GM12878 (cell line): ENCODE data around the gene LYPLA2. TPM values are rescaled to one million over a fixed set of nuclear protein-coding genes. Genes with fewer than 3 reads are reported as not detected.
A peak's percentile ranks its signal among the peaks of the same experiment; 100 is the strongest.

ENCODE experiments used
- ATAC-seq: fragments of 200-7000 bp; cut with Tn5 transposase; 3 replicates; pipeline ENCODE4 v1.9.1; 2020; ENCODE audit warnings: mild to moderate bottlenecking, moderate library complexity
- BruUV-seq: library from RNA; stranded (reverse); fragments of 400-500 nt; replicated peaks from 2 replicates; lab custom pipeline; 2021; lab: Mats Ljungman, UMichigan
- CTCF ChIA-PET: fragments of 300-600 bp; sonication (Branson Sonifier 250); formaldehyde crosslinking; extraction: SDS; loops from one replicate; lab custom pipeline; 2021; ENCODE audit warnings: inconsistent platforms; lab: Yijun Ruan, JAX
- POLR2A ChIA-PET: fragments of 350-600 bp; formaldehyde crosslinking; extraction: SDS; loops from one replicate; lab custom pipeline; 2021; ENCODE audit warnings: inconsistent platforms; lab: Charles Lee
- RAD21 ChIA-PET: fragments of 300-600 bp; sonication (Branson Sonifier 250); formaldehyde crosslinking; loops from one replicate; lab custom pipeline; 2023; ENCODE audit warnings: antibody characterized with exemption; ENCODE audit not compliant: unreplicated experiment; lab: Charles Lee
- SMC1A ChIA-PET: fragments of 300-600 bp; sonication (Branson Sonifier 250); formaldehyde crosslinking; loops from one replicate; lab custom pipeline; 2023; ENCODE audit not compliant: unreplicated experiment, uncharacterized antibody; lab: Charles Lee
- DNase-seq: peaks from one replicate; pipeline ENCODE4 v3.0.0-alpha.2; 2011; ENCODE audit warnings: low read depth, low spot score
- FAIRE-seq: peaks from 3 replicates; lab custom pipeline; 2011; peaks lifted over from hg19 to GRCh38; lab: Jason Lieb, UNC
- H2AFZ ChIP-seq: 2 replicates; pipeline ENCODE4 v1.6.0; 2011; ENCODE audit warnings: low read depth, low read length, control low read depth; ENCODE audit not compliant: control insufficient read depth
- H3K27ac ChIP-seq: 2 replicates; pipeline ENCODE4 v1.5.1; 2011; ENCODE audit warnings: control low read depth; ENCODE audit not compliant: control insufficient read depth, insufficient read depth
- H3K27me3 ChIP-seq, 2 experiments: replicated peaks in 1 of 2; 2 replicates each; pipeline versions ENCODE4 v1.6.0 to v1.6.1; 2011; ENCODE audit warnings: low read length in 1 of 2; ENCODE audit not compliant: control insufficient read depth in 2 of 2, insufficient read depth in 2 of 2
- H3K36me3 ChIP-seq, 2 experiments: 2 replicates each; pipeline ENCODE4 v1.5.1; 2011; ENCODE audit warnings: low read length in 1 of 2; ENCODE audit not compliant: control insufficient read depth in 2 of 2, insufficient read depth in 2 of 2
- H3K4me1 ChIP-seq: 2 replicates; pipeline ENCODE4 v1.6.1; 2011; ENCODE audit warnings: mild to moderate bottlenecking, low read length, moderate library complexity, mixed read lengths; ENCODE audit not compliant: control insufficient read depth, insufficient read depth
- H3K4me2 ChIP-seq: 2 replicates; pipeline ENCODE4 v1.6.0; 2011; ENCODE audit warnings: control low read depth; ENCODE audit not compliant: control insufficient read depth, insufficient read depth
- H3K4me3 ChIP-seq: fragments of 200-600 bp; sonication (generic); 2 replicates; pipeline ENCODE4 v1.5.1; 2016
- H3K79me2 ChIP-seq: 2 replicates; pipeline ENCODE4 v1.6.0; 2011; ENCODE audit warnings: low read length; ENCODE audit not compliant: control insufficient read depth, insufficient read depth
- H3K9ac ChIP-seq: 2 replicates; pipeline ENCODE4 v1.8.0; 2011; ENCODE audit warnings: low read length, control low read depth, mixed read lengths; ENCODE audit not compliant: control insufficient read depth, insufficient read depth
- H3K9me3 ChIP-seq: replicated peaks from 3 replicates; pipeline ENCODE4 v1.5.1; 2011; ENCODE audit warnings: mild to moderate bottlenecking, low read length; ENCODE audit not compliant: control insufficient read depth, insufficient read depth
- H4K20me1 ChIP-seq: 2 replicates; pipeline ENCODE4 v1.6.0; 2011; ENCODE audit not compliant: control insufficient read depth, insufficient read depth
- ASH2L ChIP-seq: fragments of 300-600, 200-600 bp; sonication (generic); IDR thresholded peaks from 2 replicates; pipeline ENCODE4 v1.6.1; 2017; ENCODE audit warnings: low read depth, mild to moderate bottlenecking, borderline replicate concordance
- ATF3 ChIP-seq: IDR thresholded peaks from 2 replicates; pipeline ENCODE4 v1.6.1; 2011; ENCODE audit warnings: low read depth, mild to moderate bottlenecking, low read length, moderate library complexity, borderline replicate concordance; ENCODE audit errors: extremely low read depth
- BHLHE40 ChIP-seq, 2 experiments: fragments of 450-650 bp in 1 of 2; IDR thresholded peaks; 2 replicates each; pipeline ENCODE4 v1.6.1; 2011 to 2017; ENCODE audit warnings: low read depth in 2 of 2, borderline replicate concordance in 1 of 2, improper control_type of control experiment in 1 of 2, low read length in 1 of 2, mild to moderate bottlenecking in 1 of 2
- CHD1 ChIP-seq: IDR thresholded peaks from 2 replicates; pipeline ENCODE4 v1.6.1; 2012; ENCODE audit warnings: low read depth, low read length, improper control_type of control experiment
- DPF2 ChIP-seq: fragments of 450-650 bp; IDR thresholded peaks from 2 replicates; pipeline ENCODE4 v1.6.1; 2017; ENCODE audit warnings: mild to moderate bottlenecking
- EGR1 ChIP-seq, 2 experiments: IDR thresholded peaks; 1 replicate in 1 of 2; 2 replicates in 1 of 2; pipeline ENCODE4 v1.6.1; 2011 to 2012; ENCODE audit warnings: low read depth in 2 of 2, low read length in 2 of 2, borderline replicate concordance in 1 of 2, mild to moderate bottlenecking in 1 of 2, moderate library complexity in 1 of 2
- GATAD2B ChIP-seq: fragments of 450-650 bp; conservative IDR thresholded peaks from 2 replicates; pipeline ENCODE4 v1.6.1; 2017; ENCODE audit warnings: low read depth, mild to moderate bottlenecking, moderate library complexity
- IKZF1 ChIP-seq: fragments of 450-650 bp; conservative IDR thresholded peaks from 2 replicates; pipeline ENCODE4 v1.6.1; 2017; ENCODE audit warnings: antibody characterized with exemption, mild to moderate bottlenecking
- MEF2B ChIP-seq: fragments of 450-650 bp; IDR thresholded peaks from 2 replicates; pipeline ENCODE4 v1.6.1; 2018; ENCODE audit warnings: mild to moderate bottlenecking, moderate library complexity; ENCODE audit not compliant: partially characterized antibody, poor library complexity, severe bottlenecking
- NFXL1 ChIP-seq: fragments of 450-650 bp; IDR thresholded peaks from 2 replicates; pipeline ENCODE4 v1.6.1; 2017; ENCODE audit warnings: antibody characterized with exemption, mild to moderate bottlenecking, borderline replicate concordance
- NFYB ChIP-seq: IDR thresholded peaks from 2 replicates; pipeline ENCODE4 v1.6.1; 2011; ENCODE audit warnings: low read depth, mild to moderate bottlenecking, low read length, improper control_type of control experiment, moderate library complexity; ENCODE audit not compliant: insufficient read depth
- PBX3 ChIP-seq: IDR thresholded peaks from 2 replicates; pipeline ENCODE4 v1.6.1; 2011; ENCODE audit warnings: mild to moderate bottlenecking, low read depth, low read length, moderate library complexity; ENCODE audit not compliant: insufficient replicate concordance
- RFX5 ChIP-seq: IDR thresholded peaks from 2 replicates; pipeline ENCODE4 v1.6.1; 2011; ENCODE audit warnings: low read depth, low read length, improper control_type of control experiment
- SMAD1 ChIP-seq: fragments of 450-650 bp; IDR thresholded peaks from 2 replicates; pipeline ENCODE4 v1.6.1; 2018; ENCODE audit warnings: mild to moderate bottlenecking, low read depth; ENCODE audit not compliant: partially characterized antibody
- SRF ChIP-seq, 2 experiments: IDR thresholded peaks; 2 replicates each; pipeline ENCODE4 v1.6.1; 2011; ENCODE audit warnings: low read depth in 2 of 2, low read length in 2 of 2, mild to moderate bottlenecking in 1 of 2, moderate library complexity in 1 of 2
- ZNF592 ChIP-seq: fragments of 450-650 bp; IDR thresholded peaks from 2 replicates; pipeline ENCODE4 v1.6.1; 2017; ENCODE audit warnings: mild to moderate bottlenecking, moderate library complexity
- WGBS: methylation state at CpG from one replicate; pipeline ENCODE4 v1.1.6; 2016; ENCODE audit warnings: low lambda C conversion rate; ENCODE audit not compliant: insufficient replicate concordance, insufficient coverage; ENCODE audit errors: missing lambda C conversion rate; 5-methylcytosine and 5-hydroxymethylcytosine counted together
- in situ Hi-C: fragments of 300-500 bp; cut with MboI; formaldehyde crosslinking; loops from 9 replicates; pipeline ENCODE4 v1.14.3; 2018; ENCODE audit warnings: mixed read lengths
- intact Hi-C: fragments of 100-400 bp; cut with micrococcal nuclease; formaldehyde crosslinking; loops from one replicate; pipeline ENCODE4 v1.14.2; 2022; ENCODE audit not compliant: unreplicated experiment
- polyA plus RNA-seq, 11 experiments: library from polyadenylated mRNA; depleted of rRNA in 4 of 11; unstranded in 6 of 11; stranded (reverse) in 5 of 11; fragments of >200 nt; fragmentation: Nextera tagmentation in 4 of 11; fragmentation: Illumina TruSeq in 1 of 11; extraction: Ambion mirVana in 4 of 11; extraction: Trizol in 1 of 11; gene quantifications; 1 replicate in 1 of 11; 2 replicates in 10 of 11; pipeline versions ENCODE4 v1.2.1 to v1.2.3, GENCODE V29; 2011 to 2016; ENCODE audit warnings: inconsistent platforms in 2 of 11, missing spikeins in 2 of 11, low read depth in 1 of 11
- total RNA-seq, 4 experiments: library from RNA; depleted of rRNA in 3 of 4; stranded (reverse); fragments of >200 nt in 3 of 4; fragmentation: Illumina TruSeq in 1 of 4; extraction: Trizol in 1 of 4; gene quantifications; 2 replicates each; pipeline versions ENCODE4 v1.2.1 to v1.2.3, GENCODE V29; 2013 to 2021

LYPLA2 gene
- total and polyA plus RNA-seq, 10 of the 15 experiments (the other 5 are each of a cell fraction or from before 2014, with no cell fraction given): 2.7 to 129 (median 62.3) TPM

GRCh38 chr1:23825076-23825761 is 34.3 kb downstream of the LYPLA2 start, which contains the start of gene HMGCL:
Gene HMGCL (minus strand): TSS chr1:23825429. CDS start chr1:23825415, 14 bp downstream.
- no TSS peak for BruUV-seq
- RAD21 ChIA-PET: interaction anchor here (0.6 to 2.4 kb wide), 11 partner anchors 15 to 91 kb away, joined by 3 to 16 read pairs (median 5); partner anchors contain the start of gene CNR2
- peak; percentile 73 for FAIRE-seq
- intact Hi-C loops (loop anchor here (1.0 kb wide), 1 partner anchor 43 kb away; the partner anchor contains the start of gene FUCA1), in situ Hi-C loops (no loop called here)
- Histone ChIP-seq H3K9ac (peak within 1 kb of the TSS; percentile 94), H3K4me1 (no peaks in the 10 kb centered on the region), H3K27me3 (no peaks in the 10 kb centered on the region), H3K9me3 (no peaks in the 10 kb centered on the region), H3K4me2 (peak within 1 kb of the TSS; percentile 84), H3K27ac (peak within 1 kb of the TSS; percentile 82), H3K4me3 (peak within 1 kb of the TSS; percentile 83), H2AFZ (peak within 1 kb of the TSS; percentile 75), H3K36me3 (no peaks in the 10 kb centered on the region), H4K20me1 (no peaks in the 10 kb centered on the region), H3K79me2 (peaks cover 10% of the 10 kb centered on the region)
- CTCF ChIA-PET: interaction anchor here (0.9 to 8.3 kb wide), 9 partner anchors 9 to 91 kb away, joined by 3 to 74 read pairs (median 3); partner anchors contain the start of gene CNR2
- WGBS: under 1% methylated on average over 39 of the region's 42 CpGs
- SMC1A ChIA-PET: interaction anchor here (0.9 to 2.0 kb wide), 15 partner anchors 9 to 151 kb away, joined by 3 to 9 read pairs (median 4); partner anchors contain the start of genes CNR2 and RPL11
- POLR2A ChIA-PET: interaction anchor here (0.6 to 3.5 kb wide), 18 partner anchors 9 to 366 kb away, joined by 3 to 22 read pairs (median 5); partner anchors contain the start of genes GALE and PITHD1
- ATAC-seq: peak; percentile 99
- DNase-seq: peak; percentile 55
- no peak for TF ChIP-seq ASH2L
- peak; percentile 83 to 93 for TF ChIP-seq BHLHE40 (IDR thresholded peaks at IDR 0.05; ENCODE audit: borderline replicate concordance in 1 of 2, low read depth in 2 of 2, low read length in 1 of 2)
- peak in 1 of 2 experiments; percentile 96; a peak in 2 of 3 replicates for TF ChIP-seq EGR1 (IDR thresholded peaks at IDR 0.05; ENCODE audit: borderline replicate concordance in 1 of 2, low read depth in 2 of 2, low read length in 2 of 2)
- no peak for TF ChIP-seq NFYB
- TF ChIP-seq ZNF592: no peak
- no peak for TF ChIP-seq NFXL1
- no peak for TF ChIP-seq CHD1
- TF ChIP-seq ATF3: peak; percentile 79
- no peak for TF ChIP-seq SMAD1
- TF ChIP-seq SRF (IDR thresholded peaks at IDR 0.05; ENCODE audit: low read depth in 2 of 2, low read length in 2 of 2): 0 out of 4 replicates have a peak, but pooled peaks of 1 of the 2 experiments have one; percentile 43
- TF ChIP-seq GATAD2B: peak; percentile 66; the same call in 1 of the 2 replicates
- TF ChIP-seq PBX3: peak; percentile 76
- TF ChIP-seq IKZF1: peak; percentile 65
- no peak for TF ChIP-seq MEF2B
- TF ChIP-seq DPF2: peak; percentile 28; the same call in 1 of the 2 replicates
- no peak for TF ChIP-seq RFX5
